SHP77 (cell line): ENCODE results near the gene STT3B.

Experiments used
- DNase-seq, 2 experiments: peaks; one replicate each; lab custom pipeline; 2025; lab: John Stamatoyannopoulos, UW

The STT3B gene

DNA sequence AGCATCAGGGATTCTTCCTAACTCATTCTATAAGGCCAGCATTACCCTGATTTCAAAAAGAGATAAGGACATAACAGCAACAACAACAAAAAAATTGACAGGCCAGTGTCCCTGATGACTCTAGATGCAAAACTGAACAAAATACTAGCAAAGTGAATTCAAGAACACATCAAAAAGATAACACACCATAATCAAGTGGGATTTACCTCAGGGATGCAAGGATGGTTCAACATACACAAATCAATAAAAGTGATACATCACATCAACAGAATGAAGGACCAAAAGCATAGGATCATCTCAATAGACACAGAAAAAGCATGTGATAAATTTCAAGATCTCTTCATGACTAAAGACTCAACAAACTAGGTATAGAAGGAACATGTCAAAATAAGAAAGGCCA is 119.6 kb downstream of the STT3B start:
- DNase-seq = no peak

- no peak for DNase-seq
These were observed 120.7 kb downstream of the STT3B start for GRCh38 chr3:31653464-31653863.

DNA sequence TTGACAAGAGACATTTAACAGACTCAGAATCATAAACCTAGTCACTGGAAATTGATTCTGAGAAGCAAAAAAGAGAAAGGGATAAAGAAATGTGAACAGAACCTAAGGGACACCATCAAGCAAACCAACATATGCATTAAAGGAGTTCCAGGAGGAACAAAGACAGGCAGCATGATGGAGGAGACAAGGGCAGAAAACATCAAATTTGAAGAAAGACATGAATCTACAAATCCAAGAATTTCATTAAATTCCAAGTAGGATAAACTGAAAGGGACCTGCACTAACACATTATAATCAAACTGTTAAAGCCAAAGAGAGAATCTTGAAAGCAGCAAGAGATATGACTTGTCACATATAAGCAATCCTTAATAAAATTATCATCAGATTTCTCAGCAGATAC is 122.3 kb downstream of the STT3B start:
- DNase-seq = no peak

DNA sequence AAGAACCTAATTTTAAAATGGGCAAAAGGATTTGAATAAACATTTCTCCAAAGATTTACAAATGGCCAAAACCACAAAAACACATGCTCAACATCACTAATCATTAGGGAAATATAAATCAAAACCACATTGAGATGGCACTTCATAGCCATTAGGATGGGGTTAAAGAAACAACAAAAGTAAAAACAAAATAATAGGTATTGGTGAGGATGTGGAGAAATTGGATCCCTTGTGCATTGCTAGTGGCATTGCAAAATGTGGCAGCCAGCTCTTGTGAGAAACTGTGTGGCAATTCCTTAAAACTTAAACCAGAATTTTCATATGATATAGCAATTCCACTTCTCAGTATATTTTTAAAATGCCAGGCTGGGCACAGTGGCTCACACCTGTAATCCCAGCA is 126.5 kb downstream of the STT3B start:
- DNase-seq = no peak

GRCh38 chr3:31661286-31661685 is 128.6 kb downstream of the STT3B start:
- DNase-seq = no peak

GRCh38 chr3:31661993-31662670 is 129.4 kb downstream of the STT3B start:
- no peak for DNase-seq

GRCh38 chr3:31664031-31664430 is 131.3 kb downstream of the STT3B start:
- DNase-seq = no peak

DNA sequence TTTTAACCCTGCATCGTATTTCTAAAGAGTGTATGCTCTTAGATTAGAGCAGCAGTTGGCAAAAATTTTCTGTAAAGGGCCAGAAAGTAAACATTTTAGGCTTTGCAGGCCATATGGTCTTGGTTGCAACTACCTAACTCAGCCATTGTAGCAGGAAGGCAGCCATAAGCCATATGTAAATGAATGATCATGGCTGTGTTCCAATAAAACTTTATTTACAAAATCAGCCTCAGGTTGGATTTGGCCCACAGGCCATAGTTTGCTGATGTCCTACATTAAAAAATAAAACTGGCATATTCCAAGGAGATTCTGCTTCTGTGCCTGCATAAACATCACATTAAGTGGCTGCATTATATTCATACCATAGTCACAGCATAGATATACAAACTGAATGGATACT is 134.9 kb downstream of the STT3B start:
- no peak for DNase-seq

- DNase-seq = no peak
These were observed 135.5 kb downstream of the STT3B start for GRCh38 chr3:31668242-31668641.

DNA sequence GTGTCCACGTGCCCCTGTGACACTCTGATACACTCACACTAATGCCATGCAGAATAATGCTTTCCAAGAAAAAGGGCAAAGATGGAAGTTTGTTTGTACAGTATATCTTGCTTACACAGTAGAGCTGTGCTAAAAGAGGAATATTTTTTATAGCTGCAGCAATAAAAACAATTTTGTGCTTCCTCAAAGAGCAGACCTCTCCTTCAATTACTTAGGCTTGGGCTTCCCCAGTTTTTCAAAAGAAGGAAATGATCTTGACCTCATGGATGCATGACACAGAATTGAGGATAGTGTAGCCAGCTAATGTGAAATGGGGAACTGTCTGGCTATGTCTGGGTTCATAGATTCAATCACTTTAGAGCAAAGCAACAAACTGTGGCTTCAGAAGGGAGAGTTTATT is 137.4 kb downstream of the STT3B start:
- DNase-seq = no peak

DNA sequence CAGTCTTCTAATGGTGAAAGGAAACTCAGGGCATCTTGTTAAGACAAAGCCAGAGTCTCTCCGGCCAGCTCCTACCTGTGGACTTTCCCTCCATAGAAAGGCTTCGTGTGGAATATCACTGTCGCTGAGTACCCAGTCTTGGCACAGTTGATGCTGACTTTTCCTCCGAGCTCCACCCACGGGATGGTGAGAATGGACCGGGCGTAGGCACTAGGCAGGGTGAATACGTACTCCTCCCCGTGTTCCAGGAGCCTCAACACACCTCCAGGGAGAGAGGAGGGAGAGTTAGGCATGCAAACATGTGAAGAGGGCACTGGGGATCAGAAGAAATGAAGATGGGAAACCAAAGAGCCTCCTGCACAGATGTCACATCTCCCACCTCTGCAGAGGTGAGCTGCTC is 138.0 kb downstream of the STT3B start:
- no peak for DNase-seq

- no peak for DNase-seq
These were observed 138.7 kb downstream of the STT3B start for GRCh38 chr3:31671451-31671850.

DNA sequence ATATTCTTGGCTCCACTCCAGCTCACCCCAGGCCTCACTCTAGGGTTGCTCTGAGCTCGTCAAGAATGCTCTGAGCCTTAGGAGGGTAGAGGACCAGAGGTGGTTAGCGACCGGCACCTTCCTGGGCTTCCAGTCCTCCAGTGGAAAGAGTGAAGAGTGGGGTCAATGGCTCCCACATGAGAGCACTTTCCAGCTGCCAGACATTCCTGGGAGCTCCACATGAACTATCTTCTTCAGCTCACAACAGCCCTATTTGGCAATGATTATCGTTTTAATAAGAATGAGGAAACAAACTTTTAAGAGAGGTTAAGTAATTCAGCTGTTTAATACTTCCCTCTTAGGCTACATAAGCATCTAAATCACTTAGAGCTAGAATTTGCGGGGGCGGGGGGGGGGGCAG is 139.3 kb downstream of the STT3B start:
- DNase-seq = no peak

- no peak for DNase-seq
These were observed 141.2 kb downstream of the STT3B start for GRCh38 chr3:31673950-31674349.

DNA sequence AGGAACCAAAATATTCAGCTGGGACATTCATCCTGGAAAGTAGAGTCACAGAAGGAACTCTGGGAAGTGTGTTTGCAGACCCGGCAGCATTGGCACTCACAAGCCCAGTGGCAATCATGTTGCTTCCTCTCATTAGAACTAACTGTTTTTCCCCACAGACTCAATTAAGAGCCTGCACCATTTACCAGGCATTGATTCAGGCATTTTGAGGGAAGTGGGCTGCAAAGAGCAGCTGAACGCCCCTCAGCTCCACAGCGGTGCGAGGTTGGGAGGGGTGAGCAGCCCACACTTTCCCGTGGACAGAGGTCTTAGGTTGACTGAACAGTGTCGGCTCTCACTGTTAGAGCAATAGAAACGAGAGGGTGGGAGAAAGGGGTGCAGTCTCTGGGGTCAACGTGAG is 143.8 kb downstream of the STT3B start:
- no peak for DNase-seq

DNA sequence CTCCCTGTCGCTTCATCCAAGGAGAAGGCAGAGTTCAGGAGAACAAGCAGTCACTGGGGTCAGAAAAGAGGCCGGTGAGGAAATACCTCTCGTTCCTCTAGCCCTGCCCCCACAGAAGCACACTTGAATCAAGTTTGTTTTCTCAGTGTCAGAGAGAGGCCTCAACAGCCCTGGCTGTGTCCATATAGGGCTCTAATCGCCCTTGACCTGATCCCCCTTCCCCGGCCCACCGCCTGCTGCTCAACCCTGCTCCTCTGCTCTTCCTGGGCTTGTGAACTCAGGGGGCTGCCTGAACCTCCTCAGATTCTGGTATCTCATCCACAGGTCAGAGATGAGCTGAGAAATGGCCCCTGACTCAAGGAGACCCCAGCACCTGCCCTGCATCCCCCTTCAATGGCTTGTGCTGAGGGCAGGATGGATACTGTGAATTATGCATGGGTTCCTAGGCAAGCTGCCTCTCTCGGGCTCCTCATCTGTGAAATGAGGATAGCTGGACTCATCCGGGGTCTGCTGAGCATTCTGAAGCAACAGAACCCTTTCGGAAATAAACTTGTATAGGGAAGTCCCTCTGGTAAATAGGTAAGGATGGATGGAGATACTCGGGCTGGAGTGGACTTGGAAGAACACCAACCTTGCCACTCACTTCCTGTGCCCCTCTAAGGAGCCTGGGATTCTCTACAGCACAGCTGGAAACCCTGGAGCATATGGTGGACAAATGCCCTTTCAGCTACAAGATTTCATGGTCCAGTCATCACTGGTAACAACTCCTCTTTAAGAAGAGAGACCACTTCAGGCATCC is 147.5 kb downstream of the STT3B start:
- no peak for DNase-seq
